Subcutaneous abdominal adipose tissue (tissue), 5 donors: ENCODE results near the gene MSMO1.
"Not testable (repeated sequence)": the region's sequence is repeated elsewhere in the genome, so short reads cannot be mapped to it uniquely, and the experiment has no call there.

Source experiments
- H3K27ac ChIP-seq: one replicate; pipeline ENCODE4 v1.7.0; 2013; ENCODE audit warnings: low read depth, mild to moderate bottlenecking, inconsistent platforms, low read length, moderate library complexity
- H3K27me3 ChIP-seq, 5 donors: one replicate each; pipeline ENCODE4 v1.7.0; 2013; ENCODE audit warnings: low read length in 5 of 5, inconsistent platforms in 1 of 5; ENCODE audit not compliant: control insufficient read depth in 5 of 5, insufficient read depth in 4 of 5
- H3K36me3 ChIP-seq, 5 donors: one replicate each; pipeline ENCODE4 v1.7.0; 2013; ENCODE audit warnings: low read length in 5 of 5; ENCODE audit not compliant: control insufficient read depth in 5 of 5, insufficient read depth in 5 of 5
- H3K4me1 ChIP-seq, 5 donors: one replicate each; pipeline ENCODE4 v1.7.0; 2013; ENCODE audit warnings: low read length in 5 of 5, mild to moderate bottlenecking in 3 of 5, moderate library complexity in 1 of 5; ENCODE audit not compliant: control insufficient read depth in 5 of 5, insufficient read depth in 5 of 5
- H3K4me3 ChIP-seq, 5 donors: one replicate each; pipeline ENCODE4 v1.7.0; 2013; ENCODE audit warnings: low read length in 5 of 5, low read depth in 1 of 5
- H3K9ac ChIP-seq, 5 donors: one replicate each; pipeline ENCODE4 v1.7.0; 2013; ENCODE audit warnings: low read length in 5 of 5, mild to moderate bottlenecking in 4 of 5, moderate library complexity in 3 of 5
- H3K9me3 ChIP-seq, 5 donors: one replicate each; pipeline ENCODE4 v1.7.0; 2013; ENCODE audit warnings: low read length in 5 of 5; ENCODE audit not compliant: control insufficient read depth in 5 of 5
- donor health status: healthy.
- donor health status: healthy.
- donor health status: healthy.
- donor health status: healthy.
- donor health status: healthy.

MSMO1 gene

GRCh38 chr4:165327211-165328100 lies at the start of gene MSMO1:
TSS of gene MSMO1 (plus strand) at chr4:165327669. CDS start at chr4:165333371, 5,702 bp downstream.
- Histone ChIP-seq H3K9ac (peak within 1 kb of the TSS; percentile 51 to 84 (median 73)), H3K9me3 (no peaks in the 10 kb centered on the region), H3K4me1 (peaks cover 8 to 41% (median 21%) of the 10 kb centered on the region in 5 donors), H3K27me3 (peaks cover 0 to 5% (median 0%) of the 10 kb centered on the region in 5 donors), H3K4me3 (peak within 1 kb of the TSS; percentile 82 to 99 (median 97)), H3K36me3 (peaks cover 0 to 3% (median 0%) of the 10 kb centered on the region in 5 donors), H3K27ac (peak within 1 kb of the TSS; percentile 80)

GRCh38 chr4:165279531-165279930 lies 47.9 kb upstream of the MSMO1 start:
- not testable (repeated sequence) for H3K27me3 ChIP-seq, H3K4me3 ChIP-seq
- peaks cover 0 to 11% (median 0%) of the 10 kb centered on the region in 5 donors for H3K36me3 ChIP-seq

DNA sequence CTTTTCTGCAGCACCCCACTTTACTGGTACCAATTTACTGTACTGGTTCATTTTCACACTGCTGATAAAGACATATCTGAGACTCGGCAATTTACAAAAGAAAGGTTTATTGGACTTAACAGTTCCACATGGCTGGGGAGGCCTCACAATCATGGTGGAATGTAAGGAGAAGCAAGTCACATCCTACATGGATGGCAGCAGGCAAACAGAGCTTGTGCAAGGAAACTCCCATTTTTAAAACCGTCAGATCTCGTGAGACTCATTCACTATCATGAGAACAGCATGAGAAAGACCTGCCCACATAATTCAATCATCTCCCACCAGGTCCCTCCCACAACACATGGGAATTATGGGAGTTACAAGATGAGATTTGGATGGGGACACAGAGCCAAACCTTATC lies 42.8 kb upstream of the MSMO1 start:
- not testable (repeated sequence) for H3K9ac ChIP-seq, H3K9me3 ChIP-seq, H3K27ac ChIP-seq, H3K27me3 ChIP-seq, H3K4me3 ChIP-seq, H3K36me3 ChIP-seq
- peaks cover 0 to 13% (median 10%) of the 10 kb centered on the region in 5 donors for H3K4me1 ChIP-seq

More at GRCh38 chr4:165279531-165279930, 47.9 kb upstream of the MSMO1 start:
- H3K27ac ChIP-seq, H3K4me1 ChIP-seq, H3K9me3 ChIP-seq, H3K9ac ChIP-seq: not testable (repeated sequence)

DNA sequence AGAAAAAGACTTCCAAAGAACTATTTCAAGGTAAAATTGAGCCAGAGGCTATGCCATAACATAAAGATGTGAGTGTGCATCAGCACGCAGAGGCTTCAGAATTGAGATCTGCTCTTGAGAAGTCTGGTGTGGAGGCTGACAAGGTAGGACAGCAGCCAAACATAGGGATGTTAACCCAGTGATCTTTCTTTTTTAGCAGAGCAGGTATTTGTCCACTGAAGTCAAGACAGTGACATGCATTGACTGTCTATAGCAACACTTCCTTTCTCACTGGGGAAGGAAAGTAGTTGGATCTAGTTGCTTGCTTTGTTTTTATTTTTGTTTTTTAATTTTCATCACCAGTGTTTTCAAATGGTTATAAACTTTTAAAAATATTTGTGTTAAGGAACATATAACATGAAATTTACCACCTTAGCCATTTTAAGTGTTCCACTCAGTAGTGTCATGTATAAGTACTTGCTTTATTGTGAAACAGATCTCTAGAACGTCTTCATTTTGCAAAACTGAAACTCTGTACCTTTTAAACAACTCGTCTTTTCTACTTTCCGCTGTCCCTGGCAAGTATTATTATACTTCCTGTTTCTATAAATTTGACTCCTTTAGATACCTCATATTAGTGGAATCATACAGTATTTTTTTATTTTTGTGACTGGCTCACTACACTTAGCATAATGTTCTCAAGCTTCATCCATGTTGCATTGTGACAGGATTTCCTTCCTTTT lies 40.7 kb upstream of the MSMO1 start:
- not testable (repeated sequence) for H3K4me3 ChIP-seq, H3K36me3 ChIP-seq, H3K9ac ChIP-seq, H3K27me3 ChIP-seq, H3K27ac ChIP-seq, H3K9me3 ChIP-seq
- peaks cover 0 to 13% (median 10%) of the 10 kb centered on the region in 5 donors for H3K4me1 ChIP-seq

DNA sequence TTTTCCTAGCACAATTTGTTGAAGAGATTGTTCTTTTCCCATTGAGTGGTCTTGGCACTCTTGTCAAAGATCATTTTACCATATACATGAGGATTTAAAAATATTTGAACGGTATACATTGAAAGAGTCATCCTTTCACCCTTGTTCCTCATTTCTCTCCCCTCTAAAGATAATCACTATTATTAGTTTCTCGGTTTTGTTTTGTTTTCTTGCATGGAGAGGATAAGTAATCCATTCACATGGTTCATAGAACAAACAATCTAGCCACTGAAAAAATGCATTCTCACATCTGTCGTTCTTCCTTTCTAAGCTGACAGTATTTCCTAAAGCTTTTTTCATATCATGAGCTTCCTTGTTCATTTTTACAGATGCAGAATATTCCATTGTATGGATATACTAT lies 39.2 kb upstream of the MSMO1 start:
- H3K4me3 ChIP-seq: no peak overlapping the region
- H3K36me3 ChIP-seq: no peaks in the 10 kb centered on the region
- no peak overlapping the region for H3K27ac ChIP-seq
- H3K9me3 ChIP-seq: no peaks in the 10 kb centered on the region
- peaks cover 0 to 13% (median 10%) of the 10 kb centered on the region in 5 donors for H3K4me1 ChIP-seq
- no peak overlapping the region for H3K9ac ChIP-seq
- H3K27me3 ChIP-seq: no peaks in the 10 kb centered on the region

DNA sequence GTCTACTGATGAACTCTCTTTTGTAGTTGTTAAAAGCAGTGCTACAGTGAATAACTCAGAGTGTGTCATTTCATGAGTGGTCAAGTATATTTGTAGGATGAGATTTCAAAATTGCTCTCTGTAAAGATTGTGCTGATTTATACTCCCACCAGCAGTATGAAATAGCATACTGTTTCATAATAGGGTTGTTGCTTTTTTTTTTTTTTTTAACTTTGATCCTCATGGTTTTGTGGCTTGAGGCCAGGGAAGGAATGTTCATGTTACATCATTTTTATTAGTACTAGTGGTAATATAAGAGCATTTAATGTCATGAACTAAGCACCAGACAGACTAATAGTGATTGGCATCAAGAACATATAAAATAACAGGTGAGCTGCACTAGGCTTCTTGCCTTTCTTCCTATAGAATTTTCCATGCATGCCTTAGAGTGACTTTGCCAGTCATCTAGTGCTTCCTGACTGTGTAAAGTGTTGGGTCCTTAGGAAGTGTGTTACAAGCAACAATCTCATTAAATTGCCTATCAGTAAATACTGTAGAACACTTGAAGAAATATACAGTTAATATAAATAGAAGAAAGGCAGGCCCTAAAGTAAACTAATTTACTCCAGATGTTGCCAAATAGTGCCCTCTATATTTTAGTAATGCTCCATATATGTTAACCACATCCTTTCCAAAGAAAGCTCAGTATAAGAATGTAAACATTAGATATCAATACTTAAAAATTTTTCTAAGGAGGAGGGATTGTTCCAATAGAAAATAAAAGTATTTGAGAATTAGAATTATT lies 38.6 kb upstream of the MSMO1 start:
- peaks cover 0 to 13% (median 10%) of the 10 kb centered on the region in 5 donors for H3K4me1 ChIP-seq
- H3K27ac ChIP-seq: no peak overlapping the region
- no peaks in the 10 kb centered on the region for H3K36me3 ChIP-seq
- no peak overlapping the region for H3K4me3 ChIP-seq
- no peak overlapping the region for H3K9ac ChIP-seq
- H3K9me3 ChIP-seq: no peaks in the 10 kb centered on the region
- no peaks in the 10 kb centered on the region for H3K27me3 ChIP-seq

- Histone ChIP-seq H3K4me3 (no peak overlapping the region), H3K27me3 (no peaks in the 10 kb centered on the region), H3K27ac (no peak overlapping the region)
Observed at GRCh38 chr4:165289423-165289785, 38.1 kb upstream of the MSMO1 start.

GRCh38 chr4:165293061-165293460 lies 34.4 kb upstream of the MSMO1 start:
- H3K4me1 ChIP-seq: peaks cover 5 to 21% (median 17%) of the 10 kb centered on the region in 5 donors
- no peak overlapping the region for H3K9ac ChIP-seq
- H3K27me3 ChIP-seq: no peaks in the 10 kb centered on the region
- H3K4me3 ChIP-seq: no peak overlapping the region
- H3K9me3 ChIP-seq: no peaks in the 10 kb centered on the region
- H3K27ac ChIP-seq: no peak overlapping the region
- H3K36me3 ChIP-seq: peaks cover 2 to 19% (median 7%) of the 10 kb centered on the region in 5 donors

More at GRCh38 chr4:165289423-165289785, 38.1 kb upstream of the MSMO1 start:
- Histone ChIP-seq H3K9me3 (no peaks in the 10 kb centered on the region), H3K36me3 (no peaks in the 10 kb centered on the region), H3K4me1 (peaks cover 0 to 17% (median 13%) of the 10 kb centered on the region in 5 donors), H3K9ac (no peak overlapping the region)

GRCh38 chr4:165293927-165294649 lies 33.4 kb upstream of the MSMO1 start:
- Histone ChIP-seq H3K36me3 (peaks cover 2 to 21% (median 8%) of the 10 kb centered on the region in 5 donors), H3K9me3 (no peaks in the 10 kb centered on the region), H3K9ac (no peak overlapping the region), H3K27ac (no peak overlapping the region), H3K4me3 (no peak overlapping the region), H3K27me3 (no peaks in the 10 kb centered on the region), H3K4me1 (peaks cover 5 to 13% (median 8%) of the 10 kb centered on the region in 5 donors)
